ENCODE results near the gene MTA1. TPM values are rescaled to one million over a fixed set of nuclear protein-coding genes. Genes with fewer than 3 reads are reported as not detected.
A peak's percentile ranks its signal among the peaks of the same experiment; 100 is the strongest.

Gene MTA1
- total RNA-seq, 1 donor from 2014 or later: 118 TPM

GRCh38 chr14:105444859-105445258 is 25.2 kb downstream of the MTA1 start:
- Histone ChIP-seq H3K27ac (no peak overlapping the region), H3K27me3 (no peaks in the 10 kb centered on the region), H3K36me3 (peaks cover 4 to 14% of the 10 kb centered on the region in 2 donors), H3K4me1 (peaks cover 3 to 10% of the 10 kb centered on the region in 2 donors), H3K4me3 (no peak overlapping the region), H3K9me3 (no peaks in the 10 kb centered on the region)
- no peak for TF ChIP-seq CTCF (IDR thresholded peaks at IDR 0.05)
- intact Hi-C loops (cut with DNase I): no loop called here
- no peak for DNase-seq (ENCODE audit: low spot score in 2 of 2)

GRCh38 chr14:105445290-105445689 is 25.7 kb downstream of the MTA1 start:
- Histone ChIP-seq H3K4me3 (no peak overlapping the region), H3K4me1 (peaks cover 3 to 10% of the 10 kb centered on the region in 2 donors), H3K27me3 (no peaks in the 10 kb centered on the region), H3K36me3 (peaks cover 8 to 15% of the 10 kb centered on the region in 2 donors), H3K9me3 (no peaks in the 10 kb centered on the region), H3K27ac (no peak overlapping the region)
- intact Hi-C loops (cut with DNase I): no loop called here
- TF ChIP-seq CTCF (IDR thresholded peaks at IDR 0.05): no peak
- DNase-seq (ENCODE audit: low spot score in 2 of 2): no peak

GRCh38 chr14:105445901-105446845 is 26.5 kb downstream of the MTA1 start:
- Histone ChIP-seq H3K36me3 (peaks cover 16 to 24% of the 10 kb centered on the region in 2 donors), H3K9me3 (no peaks in the 10 kb centered on the region), H3K4me1 (peaks cover 3 to 10% of the 10 kb centered on the region in 2 donors), H3K27ac (no peak overlapping the region), H3K27me3 (no peaks in the 10 kb centered on the region), H3K4me3 (no peak overlapping the region)
- no peak for DNase-seq (ENCODE audit: low spot score in 2 of 2)
- no peak for TF ChIP-seq CTCF (IDR thresholded peaks at IDR 0.05)
- intact Hi-C loops (cut with DNase I): no loop called here

GRCh38 chr14:105446971-105447370 is 27.3 kb downstream of the MTA1 start:
- no peak overlapping the region for H3K27ac ChIP-seq
- H3K4me1 ChIP-seq: peaks cover 3 to 10% of the 10 kb centered on the region in 2 donors
- DNase-seq (ENCODE audit: low spot score in 2 of 2): no peak
- TF ChIP-seq CTCF (IDR thresholded peaks at IDR 0.05): no peak
- peaks cover 18 to 26% of the 10 kb centered on the region in 2 donors for H3K36me3 ChIP-seq
- H3K27me3 ChIP-seq: no peaks in the 10 kb centered on the region
- intact Hi-C loops (cut with DNase I): no loop called here
- no peaks in the 10 kb centered on the region for H3K9me3 ChIP-seq
- no peak overlapping the region for H3K4me3 ChIP-seq

- H3K27me3 ChIP-seq: no peaks in the 10 kb centered on the region
- H3K36me3 ChIP-seq: peaks cover 23 to 30% of the 10 kb centered on the region in 2 donors
- no peak for TF ChIP-seq CTCF (IDR thresholded peaks at IDR 0.05)
- peaks cover 3 to 10% of the 10 kb centered on the region in 2 donors for H3K4me1 ChIP-seq
- H3K9me3 ChIP-seq: no peaks in the 10 kb centered on the region
- intact Hi-C loops (cut with DNase I): loop anchor here (1.0 to 2.0 kb wide), 4 partner anchors 21 to 79 kb away; partner anchors contain the start of gene TMEM121
- H3K27ac ChIP-seq: peak overlapping the region; percentile 45 to 49
- H3K4me3 ChIP-seq: no peak overlapping the region
- no peak for DNase-seq (ENCODE audit: low spot score in 2 of 2)
These were observed 28.3 kb downstream of the MTA1 start for GRCh38 chr14:105447651-105448640.
